ENCODE results near the gene PDGFD. TPM values are rescaled to one million over a fixed set of nuclear protein-coding genes. Genes with fewer than 3 reads are reported as not detected.

Gene PDGFD
- total and polyA plus RNA-seq, 12 donors = 6.0 to 17.5 (median 10.7) TPM

DNA sequence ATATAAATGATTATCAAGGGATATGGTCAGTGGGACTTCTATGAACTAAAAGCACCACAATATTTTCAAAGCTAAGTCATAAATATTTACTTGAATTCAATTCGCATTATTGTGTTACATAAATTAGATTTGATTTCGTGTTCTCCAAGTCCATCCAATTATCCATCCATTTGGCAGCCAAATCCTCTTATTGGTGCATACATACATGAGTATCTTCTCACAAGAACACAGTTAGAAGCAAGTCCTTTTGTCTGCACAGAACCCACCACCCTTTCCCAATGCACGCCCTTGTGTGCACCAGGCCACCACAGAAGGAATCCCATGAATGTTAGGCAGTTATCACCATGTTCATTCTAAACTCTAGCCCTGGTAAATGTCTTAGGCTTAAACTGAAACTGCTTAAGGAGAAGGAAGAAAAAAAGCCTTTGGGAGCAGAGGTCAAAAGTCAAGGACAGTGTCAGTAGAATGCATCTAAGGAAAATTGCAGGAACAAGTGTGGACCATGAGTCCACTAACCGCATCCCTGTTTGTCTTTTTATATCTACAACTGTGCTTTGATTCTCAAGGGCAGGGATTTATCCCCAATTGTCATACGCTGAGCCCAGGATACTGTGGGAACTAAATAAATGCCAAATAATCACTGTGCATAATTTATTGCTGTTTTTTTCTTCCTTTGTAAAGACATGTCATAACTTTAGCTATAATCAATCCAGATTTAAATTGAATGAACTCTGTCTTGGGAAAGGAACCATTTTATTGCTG is 235.7 kb downstream of the PDGFD start:
- intact Hi-C loops (cut with DNase I) = loop anchor here in 5 of 10 donors (5.0 to 10.0 kb wide), 3 partner anchors 224 to 243 kb away; no protein-coding TSS in a partner anchor
- Histone ChIP-seq H3K4me1 (peaks cover 0 to 13% (median 6%) of the 10 kb centered on the region in 9 donors), H3K9me3 (no peaks in the 10 kb centered on the region), H3K36me3 (no peaks in the 10 kb centered on the region), H3K4me3 (no peak overlapping the region), H3K27me3 (no peaks in the 10 kb centered on the region), H3K27ac (no peak overlapping the region)
- DNase-seq = no peak
- TF ChIP-seq, protein P1, sequence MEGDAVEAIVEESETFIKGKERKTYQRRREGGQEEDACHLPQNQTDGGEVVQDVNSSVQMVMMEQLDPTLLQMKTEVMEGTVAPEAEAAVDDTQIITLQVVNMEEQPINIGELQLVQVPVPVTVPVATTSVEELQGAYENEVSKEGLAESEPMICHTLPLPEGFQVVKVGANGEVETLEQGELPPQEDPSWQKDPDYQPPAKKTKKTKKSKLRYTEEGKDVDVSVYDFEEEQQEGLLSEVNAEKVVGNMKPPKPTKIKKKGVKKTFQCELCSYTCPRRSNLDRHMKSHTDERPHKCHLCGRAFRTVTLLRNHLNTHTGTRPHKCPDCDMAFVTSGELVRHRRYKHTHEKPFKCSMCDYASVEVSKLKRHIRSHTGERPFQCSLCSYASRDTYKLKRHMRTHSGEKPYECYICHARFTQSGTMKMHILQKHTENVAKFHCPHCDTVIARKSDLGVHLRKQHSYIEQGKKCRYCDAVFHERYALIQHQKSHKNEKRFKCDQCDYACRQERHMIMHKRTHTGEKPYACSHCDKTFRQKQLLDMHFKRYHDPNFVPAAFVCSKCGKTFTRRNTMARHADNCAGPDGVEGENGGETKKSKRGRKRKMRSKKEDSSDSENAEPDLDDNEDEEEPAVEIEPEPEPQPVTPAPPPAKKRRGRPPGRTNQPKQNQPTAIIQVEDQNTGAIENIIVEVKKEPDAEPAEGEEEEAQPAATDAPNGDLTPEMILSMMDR (IDR thresholded peaks at IDR 0.05) = no peak
- 91 to 92% methylated on average over 5 of the region's 5 CpGs for WGBS, 2 donors
- ATAC-seq = no peak

- intact Hi-C loops (cut with DNase I) = loop anchor here in 5 of 10 donors (5.0 to 10.0 kb wide), 3 partner anchors 225 to 243 kb away; no protein-coding TSS in a partner anchor
- no peak overlapping the region for H3K27ac ChIP-seq
- no peak overlapping the region for H3K4me3 ChIP-seq
- H3K27me3 ChIP-seq = no peaks in the 10 kb centered on the region
- H3K36me3 ChIP-seq = no peaks in the 10 kb centered on the region
- ATAC-seq (no peak), DNase-seq (no peak)
- peaks cover 0 to 13% (median 6%) of the 10 kb centered on the region in 9 donors for H3K4me1 ChIP-seq
- TF ChIP-seq, protein P1 (IDR thresholded peaks at IDR 0.05) = peak in 6 of 9 donors; percentile 32 to 54 (median 48)
- no peaks in the 10 kb centered on the region for H3K9me3 ChIP-seq
- WGBS, 2 donors = 54 to 58% methylated on average over 2 of the region's 2 CpGs
These were observed 236.4 kb downstream of the PDGFD start for GRCh38 chr11:103927535-103927934.

GRCh38 chr11:103926990-103927389 is 237.0 kb downstream of the PDGFD start:
- H3K36me3 ChIP-seq = no peaks in the 10 kb centered on the region
- intact Hi-C loops (cut with DNase I) = loop anchor here in 5 of 10 donors (5.0 to 10.0 kb wide), 3 partner anchors 225 to 242 kb away; no protein-coding TSS in a partner anchor
- H3K4me1 ChIP-seq = peaks cover 0 to 13% (median 6%) of the 10 kb centered on the region in 9 donors

More at GRCh38 chr11:103926990-103927389, 237.0 kb downstream of the PDGFD start:
- TF ChIP-seq, protein P1 (IDR thresholded peaks at IDR 0.05) = no peak
- Histone ChIP-seq H3K4me3 (no peak overlapping the region), H3K9me3 (no peaks in the 10 kb centered on the region), H3K27ac (no peak overlapping the region), H3K27me3 (no peaks in the 10 kb centered on the region)
- DNase-seq (no peak), ATAC-seq (no peak)
- WGBS, 2 donors = 94 to 98% methylated on average over 5 of the region's 5 CpGs

Data from heart right ventricle (tissue), 16 donors.